ENCODE measurements around the gene ANKRD52. TPM values are rescaled to one million over a fixed set of nuclear protein-coding genes. Genes with fewer than 3 reads are reported as not detected.
A peak's percentile ranks its signal among the peaks of the same experiment; 100 is the strongest.
"Not testable (repeated sequence)": the region's sequence is repeated elsewhere in the genome, so short reads cannot be mapped to it uniquely, and the experiment has no call there.

The ANKRD52 gene
- total RNA-seq, 4 donors from 2014 or later, result 14.6 to 42.4 (median 23.9) TPM

DNA sequence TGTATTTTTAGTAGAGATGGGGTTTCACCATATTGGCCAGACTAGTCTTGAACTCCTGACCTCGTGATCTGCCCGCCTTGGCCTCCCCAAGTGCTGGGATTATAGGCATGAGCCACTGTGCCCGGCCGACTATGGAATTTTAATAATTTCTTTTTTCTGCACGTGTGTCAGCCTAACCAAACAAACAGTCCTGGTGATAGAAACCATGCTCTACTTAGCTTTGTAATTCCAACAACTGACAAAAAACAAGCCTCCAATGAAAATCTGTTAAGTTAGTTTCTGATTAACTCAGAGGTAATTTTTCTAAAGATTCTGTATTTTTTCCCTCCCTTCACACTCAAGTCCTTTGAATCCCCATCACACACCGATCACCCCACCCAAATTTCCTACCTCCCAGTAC is 23.8 kb upstream of the ANKRD52 start:
- Histone ChIP-seq H3K36me3 (peaks cover 0 to 94% (median 10%) of the 10 kb centered on the region in 3 donors), H3K27ac (no peak overlapping the region), H3K27me3 (no peaks in the 10 kb centered on the region), H3K4me1 (peaks cover 0 to 19% (median 2%) of the 10 kb centered on the region in 4 donors), H3K4me3 (no peak overlapping the region), H3K9me3 (no peaks in the 10 kb centered on the region)
- DNase-seq (ENCODE audit: low spot score in 2 of 2), result no peak
- WGBS, 2 donors, result 81 to 89% methylated on average over 6 of the region's 6 CpGs
- TF ChIP-seq, protein P1, sequence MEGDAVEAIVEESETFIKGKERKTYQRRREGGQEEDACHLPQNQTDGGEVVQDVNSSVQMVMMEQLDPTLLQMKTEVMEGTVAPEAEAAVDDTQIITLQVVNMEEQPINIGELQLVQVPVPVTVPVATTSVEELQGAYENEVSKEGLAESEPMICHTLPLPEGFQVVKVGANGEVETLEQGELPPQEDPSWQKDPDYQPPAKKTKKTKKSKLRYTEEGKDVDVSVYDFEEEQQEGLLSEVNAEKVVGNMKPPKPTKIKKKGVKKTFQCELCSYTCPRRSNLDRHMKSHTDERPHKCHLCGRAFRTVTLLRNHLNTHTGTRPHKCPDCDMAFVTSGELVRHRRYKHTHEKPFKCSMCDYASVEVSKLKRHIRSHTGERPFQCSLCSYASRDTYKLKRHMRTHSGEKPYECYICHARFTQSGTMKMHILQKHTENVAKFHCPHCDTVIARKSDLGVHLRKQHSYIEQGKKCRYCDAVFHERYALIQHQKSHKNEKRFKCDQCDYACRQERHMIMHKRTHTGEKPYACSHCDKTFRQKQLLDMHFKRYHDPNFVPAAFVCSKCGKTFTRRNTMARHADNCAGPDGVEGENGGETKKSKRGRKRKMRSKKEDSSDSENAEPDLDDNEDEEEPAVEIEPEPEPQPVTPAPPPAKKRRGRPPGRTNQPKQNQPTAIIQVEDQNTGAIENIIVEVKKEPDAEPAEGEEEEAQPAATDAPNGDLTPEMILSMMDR (IDR thresholded peaks at IDR 0.05), result no peak
- TF ChIP-seq POLR2A (IDR thresholded peaks at IDR 0.05), result no peak
- TF ChIP-seq EP300 (IDR thresholded peaks at IDR 0.05), result no peak

DNA sequence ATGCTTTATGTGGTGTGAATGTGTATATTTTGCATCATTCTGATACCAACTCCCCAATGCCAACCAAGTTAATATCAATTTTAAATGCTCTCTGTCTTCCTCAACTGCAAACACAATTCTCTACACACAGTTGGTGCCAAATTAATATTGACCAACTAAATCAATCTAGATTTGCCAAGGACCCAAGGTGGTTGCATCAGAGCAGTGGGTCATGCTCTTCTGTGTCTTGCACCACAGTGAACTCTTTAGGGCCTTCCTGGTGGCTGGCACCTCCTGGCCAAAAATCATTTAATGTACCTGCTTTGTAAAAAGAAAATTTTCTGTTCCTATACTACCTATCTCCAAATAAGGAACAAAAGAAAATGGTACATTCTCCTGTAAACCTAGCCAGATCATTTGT is 22.7 kb upstream of the ANKRD52 start:
- Histone ChIP-seq H3K4me3 (no peak overlapping the region), H3K9me3 (no peaks in the 10 kb centered on the region), H3K27me3 (no peaks in the 10 kb centered on the region), H3K27ac (no peak overlapping the region), H3K36me3 (peaks cover 0 to 98% (median 14%) of the 10 kb centered on the region in 3 donors), H3K4me1 (peaks cover 0 to 7% (median 0%) of the 10 kb centered on the region in 4 donors)
- no peak for DNase-seq (ENCODE audit: low spot score in 2 of 2)
- no peak for TF ChIP-seq POLR2A (IDR thresholded peaks at IDR 0.05)
- TF ChIP-seq, protein P1 (IDR thresholded peaks at IDR 0.05), result no peak
- no peak for TF ChIP-seq EP300 (IDR thresholded peaks at IDR 0.05)

DNA sequence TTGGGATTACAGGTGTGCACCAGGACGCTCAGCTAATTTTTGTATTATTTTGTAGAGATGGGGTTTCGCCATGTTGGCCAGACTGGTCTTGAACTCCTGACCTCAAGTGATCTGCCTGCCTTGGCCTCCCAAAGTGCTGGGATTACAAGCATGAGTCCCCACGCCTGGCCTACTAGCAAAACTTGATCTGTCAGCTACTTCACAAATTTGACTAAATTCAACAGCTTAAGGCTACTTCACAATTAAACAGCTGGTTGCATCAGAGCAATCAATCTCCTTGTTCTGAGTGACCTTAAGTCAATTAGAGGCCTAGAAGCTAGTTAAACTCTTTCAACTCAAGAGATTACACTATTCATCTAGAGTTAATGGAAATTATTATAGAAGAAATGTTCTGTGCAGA is 20.7 kb upstream of the ANKRD52 start:
- peaks cover 0 to 99% (median 30%) of the 10 kb centered on the region in 3 donors for H3K36me3 ChIP-seq
- H3K27ac ChIP-seq, result no peak overlapping the region
- H3K9me3 ChIP-seq, result no peaks in the 10 kb centered on the region
- H3K4me3 ChIP-seq, result no peak overlapping the region
- no peaks in the 10 kb centered on the region for H3K27me3 ChIP-seq
- 94 to 95% methylated on average over 3 of the region's 3 CpGs for WGBS, 2 donors
- DNase-seq (ENCODE audit: low spot score in 2 of 2), result no peak
- TF ChIP-seq, protein P1 (IDR thresholded peaks at IDR 0.05), result no peak
- TF ChIP-seq POLR2A (IDR thresholded peaks at IDR 0.05) (no peak), EP300 (IDR thresholded peaks at IDR 0.05) (no peak)
- H3K4me1 ChIP-seq, result no peaks in the 10 kb centered on the region

DNA sequence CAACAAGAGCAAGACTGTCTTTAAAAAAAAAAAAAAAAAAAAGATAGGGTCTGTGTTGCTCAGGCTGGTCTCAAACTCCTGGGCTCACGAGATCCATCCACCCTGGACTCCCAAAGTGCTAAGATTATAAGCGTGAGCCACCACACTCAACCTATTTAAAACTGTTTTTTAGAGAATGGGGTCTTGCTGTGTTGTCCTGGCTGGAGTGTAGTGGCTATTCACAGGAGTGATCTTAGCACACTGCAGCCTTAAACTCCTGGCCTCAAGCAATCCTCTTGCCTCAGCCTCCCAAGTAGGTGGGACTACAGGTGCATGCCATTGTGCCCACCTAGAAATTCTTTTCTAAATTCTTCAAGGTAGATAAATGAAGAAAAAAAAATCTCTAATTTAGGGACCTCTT is 16.1 kb upstream of the ANKRD52 start:
- DNase-seq (ENCODE audit: low spot score in 2 of 2), result no peak
- no peak overlapping the region for H3K4me3 ChIP-seq
- WGBS, 2 donors, result 94 to 100% methylated on average over 2 of the region's 2 CpGs
- H3K9me3 ChIP-seq, result no peaks in the 10 kb centered on the region
- peaks cover 0 to 99% (median 31%) of the 10 kb centered on the region in 3 donors for H3K36me3 ChIP-seq
- no peaks in the 10 kb centered on the region for H3K4me1 ChIP-seq
- TF ChIP-seq POLR2A (IDR thresholded peaks at IDR 0.05), result no peak
- TF ChIP-seq, protein P1 (IDR thresholded peaks at IDR 0.05), result no peak
- TF ChIP-seq EP300 (IDR thresholded peaks at IDR 0.05), result no peak
- H3K27ac ChIP-seq, result no peak overlapping the region
- H3K27me3 ChIP-seq, result no peaks in the 10 kb centered on the region

DNA sequence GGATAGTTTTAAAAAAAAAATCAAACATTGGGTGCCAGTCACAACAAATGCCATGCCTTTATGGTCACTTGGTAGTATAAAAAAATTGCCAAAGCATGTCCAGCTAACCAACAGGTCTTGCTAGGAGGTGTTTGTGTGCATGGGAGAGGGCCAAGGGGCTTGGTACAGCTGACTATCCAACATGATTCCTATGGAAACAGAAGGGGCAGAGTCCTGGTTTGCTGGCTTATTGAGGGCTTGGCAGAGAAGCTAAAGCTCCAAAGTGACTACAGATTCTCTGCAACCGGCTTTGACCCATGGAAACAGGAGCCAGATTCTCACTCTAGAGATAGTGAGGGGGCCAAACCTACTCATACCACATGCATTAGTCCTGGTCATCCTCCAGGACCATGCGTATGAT is 14.3 kb upstream of the ANKRD52 start:
- H3K36me3 ChIP-seq, result peaks cover 0 to 84% (median 29%) of the 10 kb centered on the region in 3 donors
- not testable (repeated sequence) for H3K4me3 ChIP-seq; DNase-seq (ENCODE audit: low spot score in 2 of 2); H3K4me1 ChIP-seq; H3K9me3 ChIP-seq; H3K27me3 ChIP-seq; H3K27ac ChIP-seq
- 63 to 88% methylated on average over 2 of the region's 2 CpGs for WGBS, 2 donors

DNA sequence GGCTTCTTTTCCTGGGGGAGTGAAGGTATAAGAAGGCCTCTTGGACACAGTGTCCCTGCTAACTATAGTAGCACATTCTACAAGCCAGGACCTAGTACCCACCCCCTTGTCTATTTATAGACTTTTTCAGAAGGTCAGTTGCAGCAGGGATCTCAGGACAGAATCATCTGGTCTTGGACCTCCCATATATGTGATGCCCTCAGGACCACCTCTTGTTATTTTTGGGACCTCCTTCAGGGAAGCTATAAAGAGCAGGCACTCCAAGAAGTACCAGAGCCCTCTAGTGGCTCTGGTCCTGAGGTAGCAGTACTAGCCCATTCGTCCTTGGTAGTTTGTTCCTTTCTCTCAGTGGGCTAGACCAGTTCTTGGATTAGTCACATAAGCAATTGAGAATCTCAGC is 12.8 kb upstream of the ANKRD52 start:
- Histone ChIP-seq H3K4me1 (peaks cover 0 to 18% (median 5%) of the 10 kb centered on the region in 4 donors), H3K4me3 (no peak overlapping the region), H3K36me3 (peaks cover 0 to 71% (median 25%) of the 10 kb centered on the region in 3 donors), H3K27me3 (no peaks in the 10 kb centered on the region), H3K9me3 (no peaks in the 10 kb centered on the region), H3K27ac (no peak overlapping the region)
- 6 to 8% methylated on average over 1 of the region's 1 CpG for WGBS, 2 donors
- DNase-seq (ENCODE audit: low spot score in 2 of 2), result no peak
- no peak for TF ChIP-seq EP300 (IDR thresholded peaks at IDR 0.05)
- TF ChIP-seq, protein P1 (IDR thresholded peaks at IDR 0.05), result peak in 1 of 5 experiments; percentile 21
- no peak for TF ChIP-seq POLR2A (IDR thresholded peaks at IDR 0.05)
